Hepatocyte (in vitro differentiated cells): ENCODE data around the gene SGMS1.

ENCODE experiments used
- EZH2 ChIP-seq: fragments of 200-600 bp; sonication (generic); IDR thresholded peaks from 2 replicates; pipeline ENCODE4 v1.6.1; 2016; ENCODE audit warnings: antibody characterized with exemption, mild to moderate bottlenecking, borderline replicate concordance
- TF ChIP-seq, protein P1 (sequence below): fragments of 200-600 bp; sonication (generic); IDR thresholded peaks from 2 replicates; pipeline ENCODE4 v1.5.1; 2016; ENCODE audit warnings: antibody characterized with exemption, mild to moderate bottlenecking; ENCODE audit not compliant: poor library complexity

GRCh38 chr10:50613150-50613549, 10.6 kb downstream of the SGMS1 start:
- TF ChIP-seq, protein P1, sequence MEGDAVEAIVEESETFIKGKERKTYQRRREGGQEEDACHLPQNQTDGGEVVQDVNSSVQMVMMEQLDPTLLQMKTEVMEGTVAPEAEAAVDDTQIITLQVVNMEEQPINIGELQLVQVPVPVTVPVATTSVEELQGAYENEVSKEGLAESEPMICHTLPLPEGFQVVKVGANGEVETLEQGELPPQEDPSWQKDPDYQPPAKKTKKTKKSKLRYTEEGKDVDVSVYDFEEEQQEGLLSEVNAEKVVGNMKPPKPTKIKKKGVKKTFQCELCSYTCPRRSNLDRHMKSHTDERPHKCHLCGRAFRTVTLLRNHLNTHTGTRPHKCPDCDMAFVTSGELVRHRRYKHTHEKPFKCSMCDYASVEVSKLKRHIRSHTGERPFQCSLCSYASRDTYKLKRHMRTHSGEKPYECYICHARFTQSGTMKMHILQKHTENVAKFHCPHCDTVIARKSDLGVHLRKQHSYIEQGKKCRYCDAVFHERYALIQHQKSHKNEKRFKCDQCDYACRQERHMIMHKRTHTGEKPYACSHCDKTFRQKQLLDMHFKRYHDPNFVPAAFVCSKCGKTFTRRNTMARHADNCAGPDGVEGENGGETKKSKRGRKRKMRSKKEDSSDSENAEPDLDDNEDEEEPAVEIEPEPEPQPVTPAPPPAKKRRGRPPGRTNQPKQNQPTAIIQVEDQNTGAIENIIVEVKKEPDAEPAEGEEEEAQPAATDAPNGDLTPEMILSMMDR = no peak
- no peak for TF ChIP-seq EZH2
